Activated naive CD4-positive, alpha-beta T cell (primary cell): ENCODE results near the gene MBD5.

ENCODE experiments used
- DNase-seq, 4 experiments: peaks; one replicate each; lab custom pipeline; 2025; lab: John Stamatoyannopoulos, UW

The MBD5 gene

GRCh38 chr2:148221166-148221565 is 200.3 kb downstream of the MBD5 start:
- DNase-seq: no peak

DNA sequence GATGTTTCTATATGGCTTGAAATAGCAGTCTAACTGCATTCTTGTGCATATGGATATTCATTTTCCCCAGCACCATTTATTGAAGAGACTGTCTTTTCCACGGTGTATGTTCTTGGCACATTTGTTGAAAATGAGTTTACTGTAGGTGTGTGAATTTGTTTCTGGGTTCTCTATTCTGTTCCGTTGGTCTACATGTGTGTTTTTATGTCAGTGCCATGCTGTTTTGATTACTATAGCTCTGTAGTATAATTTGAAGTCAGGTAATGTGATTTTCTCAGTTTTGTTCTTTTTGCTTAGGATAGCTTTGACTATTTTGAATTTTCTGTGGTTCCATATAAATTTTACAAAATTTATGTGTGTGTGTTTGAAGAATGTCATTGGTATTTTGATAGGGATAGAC is 201.0 kb downstream of the MBD5 start:
- DNase-seq: no peak

DNA sequence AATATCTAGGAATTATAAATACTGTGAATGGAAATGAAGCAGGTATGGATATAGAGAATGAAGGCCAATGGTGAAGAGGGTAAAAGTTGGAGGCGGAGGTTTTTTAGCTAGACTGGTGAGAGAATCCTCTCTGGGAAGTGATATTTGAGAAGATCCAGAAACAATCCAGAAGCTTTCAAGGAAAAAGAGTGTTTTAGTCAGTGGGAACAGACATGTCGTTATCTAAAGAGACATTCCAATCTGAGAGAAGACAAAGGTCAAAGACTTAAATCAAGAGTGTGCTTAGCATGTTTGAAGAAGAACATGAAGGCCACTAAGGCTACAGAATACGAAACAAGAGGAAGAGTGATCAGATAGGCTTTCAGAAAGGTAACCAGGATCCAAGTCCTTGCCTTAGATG is 211.0 kb downstream of the MBD5 start:
- DNase-seq: no peak

- DNase-seq: no peak
Measured at GRCh38 chr2:148234143-148234542, 213.3 kb downstream of the MBD5 start.

GRCh38 chr2:148237911-148238310 is 217.0 kb downstream of the MBD5 start:
- no peak for DNase-seq

- DNase-seq: no peak
Measured at GRCh38 chr2:148238561-148238960, 217.7 kb downstream of the MBD5 start.

- no peak for DNase-seq
Measured at GRCh38 chr2:148240838-148241237, 219.9 kb downstream of the MBD5 start.

- no peak for DNase-seq
Measured at GRCh38 chr2:148244593-148245292, 223.9 kb downstream of the MBD5 start.

- no peak for DNase-seq
Measured at GRCh38 chr2:148251993-148252392, 231.1 kb downstream of the MBD5 start.

DNA sequence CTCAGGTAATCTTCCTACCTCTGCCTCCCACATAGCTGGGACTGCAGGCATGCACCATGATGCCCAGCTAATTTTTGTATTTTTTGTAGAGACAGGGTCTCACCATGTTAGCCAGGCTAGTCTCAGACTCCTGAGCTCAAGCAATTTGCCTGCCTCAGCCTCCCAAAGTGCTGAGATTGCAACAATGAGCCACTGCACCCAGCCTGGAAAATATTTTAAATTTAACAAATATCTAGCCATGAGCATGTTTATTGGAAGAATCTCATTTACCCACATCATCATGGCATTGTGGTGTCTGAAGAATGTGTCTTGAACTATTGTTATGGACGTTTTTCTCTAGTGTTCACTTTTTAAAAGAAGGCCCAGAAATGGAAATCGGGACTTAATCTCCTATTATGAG is 231.8 kb downstream of the MBD5 start:
- no peak for DNase-seq

DNA sequence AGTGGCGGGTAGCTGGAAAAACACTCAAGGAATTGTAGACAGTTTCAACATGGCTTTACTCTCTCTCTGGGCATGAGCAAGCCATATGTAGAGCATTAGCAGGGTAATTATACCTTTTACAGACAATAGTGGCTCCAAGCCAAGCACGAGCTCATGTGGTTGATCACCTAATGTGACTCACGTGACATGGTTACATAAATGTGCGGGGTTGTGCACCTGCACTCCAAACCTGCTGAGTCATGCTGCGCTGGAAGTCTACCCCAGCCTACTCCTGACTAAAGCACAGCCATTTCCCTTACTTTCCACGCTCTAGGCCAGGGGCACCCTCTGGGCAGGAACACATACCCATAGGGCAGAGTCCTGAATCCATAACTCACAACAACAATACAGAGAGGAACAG is 232.8 kb downstream of the MBD5 start:
- no peak for DNase-seq

- DNase-seq: no peak
Measured at GRCh38 chr2:148255929-148256328, 235.0 kb downstream of the MBD5 start.

- no peak for DNase-seq
Measured at GRCh38 chr2:148257276-148257675, 236.4 kb downstream of the MBD5 start.

DNA sequence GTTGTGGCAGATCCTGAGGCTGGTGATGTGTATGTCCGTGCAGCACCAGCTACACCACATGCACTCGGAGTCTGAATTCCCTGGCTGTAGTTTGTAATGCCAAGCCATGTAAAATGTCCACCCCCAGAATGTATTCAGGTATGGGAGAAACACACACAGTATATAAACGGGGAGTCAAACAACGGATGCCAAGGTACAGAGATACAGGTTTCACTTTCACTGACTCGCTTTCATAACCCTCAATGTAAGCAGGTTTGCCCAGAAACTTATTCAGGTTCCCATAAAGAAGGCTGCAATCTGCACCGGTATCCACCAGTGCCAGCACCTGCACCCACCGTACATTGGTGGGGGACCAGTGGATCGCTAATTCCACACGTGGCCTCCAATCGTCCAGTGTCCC is 237.2 kb downstream of the MBD5 start:
- DNase-seq: no peak

GRCh38 chr2:148259674-148260073 is 238.8 kb downstream of the MBD5 start:
- DNase-seq: no peak

DNA sequence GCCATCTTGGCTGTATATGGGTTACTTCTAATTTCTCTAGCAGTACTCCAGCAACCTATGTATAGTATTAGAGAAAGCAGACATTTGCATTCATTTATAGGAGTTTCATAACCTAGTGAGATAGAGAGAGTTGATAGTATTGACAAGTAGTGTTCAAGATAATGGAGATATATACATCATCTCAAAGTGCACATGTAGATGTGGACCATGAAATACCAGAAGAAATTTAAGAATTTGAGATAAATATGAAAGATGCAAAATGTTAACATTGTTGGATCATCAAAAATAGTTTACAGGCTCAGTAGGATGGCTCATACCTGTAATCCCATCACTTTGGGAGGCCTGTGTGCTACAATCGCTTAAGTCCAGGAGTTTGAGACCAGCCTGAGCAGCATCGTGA is 243.0 kb downstream of the MBD5 start:
- DNase-seq: no peak

GRCh38 chr2:148273158-148273691 is 252.3 kb downstream of the MBD5 start:
- DNase-seq: no peak

DNA sequence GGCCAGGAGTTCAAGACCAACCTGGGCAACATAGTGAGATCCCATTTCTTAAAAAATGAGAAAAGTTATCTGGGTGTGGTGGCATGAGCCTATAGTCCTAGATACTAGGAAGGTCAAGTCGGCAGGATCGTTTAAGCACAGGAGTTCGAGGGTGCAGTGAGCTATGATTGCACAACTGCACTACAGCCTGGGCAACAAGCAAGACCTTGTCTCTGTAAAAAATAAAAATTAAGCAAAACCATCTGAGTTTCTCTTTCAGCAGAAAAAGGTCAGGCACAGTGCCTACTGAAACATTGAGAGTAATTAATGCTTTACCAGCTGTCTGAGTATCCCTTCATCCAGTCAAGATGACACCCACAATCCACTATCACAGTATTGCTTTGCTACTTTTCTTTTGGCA is 258.3 kb downstream of the MBD5 start:
- DNase-seq: no peak

GRCh38 chr2:148282201-148282600 is 261.3 kb downstream of the MBD5 start:
- DNase-seq: no peak

GRCh38 chr2:148292431-148292830 is 271.5 kb downstream of the MBD5 start:
- no peak for DNase-seq

DNA sequence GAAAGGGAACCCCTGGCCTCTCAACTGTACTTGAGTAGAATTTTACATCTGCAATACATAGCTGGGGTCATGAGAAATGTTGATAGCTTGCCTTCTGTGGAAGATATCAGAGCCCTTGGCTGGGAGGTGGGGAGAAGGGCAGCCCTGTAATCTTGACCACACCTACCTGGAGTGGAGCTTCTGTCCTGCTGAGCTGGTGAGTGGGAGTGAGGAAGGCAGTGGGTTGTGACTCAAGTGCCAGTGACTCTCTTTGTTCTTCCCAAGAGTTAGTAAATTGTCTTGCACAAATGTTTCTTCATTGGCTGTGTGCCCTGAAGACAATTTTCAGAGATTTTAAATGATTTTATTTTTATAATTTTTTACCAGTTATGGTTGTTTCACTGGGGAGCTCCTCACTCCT is 277.3 kb downstream of the MBD5 start:
- no peak for DNase-seq

GRCh38 chr2:148299616-148300015 is 278.7 kb downstream of the MBD5 start:
- no peak for DNase-seq

DNA sequence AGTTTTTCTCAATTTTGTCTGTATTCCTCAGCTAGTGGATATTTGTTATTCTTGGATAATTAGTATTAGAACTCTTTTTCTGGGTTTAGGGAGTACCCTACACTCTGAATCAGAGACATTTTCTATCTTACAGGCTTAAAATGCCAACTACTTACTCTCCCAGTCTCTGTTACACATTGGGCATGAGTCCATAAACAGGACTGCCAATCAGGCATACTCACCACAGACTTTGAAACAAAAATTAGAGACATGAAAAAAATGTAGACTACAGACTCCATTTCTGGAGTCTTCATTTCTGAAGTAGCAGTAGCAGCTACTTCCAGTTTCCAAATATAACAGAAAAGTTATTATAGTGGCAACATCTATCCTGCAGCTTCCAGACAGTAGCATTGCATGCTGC is 279.7 kb downstream of the MBD5 start:
- no peak for DNase-seq

GRCh38 chr2:148301362-148301761 is 280.5 kb downstream of the MBD5 start:
- no peak for DNase-seq
